Neuron (in vitro differentiated cells): Measurements from ENCODE around the gene ZNF512B.
"Not testable (repeated sequence)": the region's sequence is repeated elsewhere in the genome, so short reads cannot be mapped to it uniquely, and the experiment has no call there.

Experiments
- H2AFZ ChIP-seq: one replicate; pipeline ENCODE4 v1.6.1; 2013; ENCODE audit warnings: low read depth, mild to moderate bottlenecking, inconsistent platforms, low read length, moderate library complexity
- H3K27me3 ChIP-seq: one replicate; pipeline ENCODE4 v1.6.1; 2013; ENCODE audit warnings: low read length; ENCODE audit not compliant: insufficient read depth
- H3K36me3 ChIP-seq: one replicate; pipeline ENCODE4 v1.6.1; 2013; ENCODE audit warnings: low read length; ENCODE audit not compliant: insufficient read depth
- H3K4me1 ChIP-seq: one replicate; pipeline ENCODE4 v1.6.1; 2013; ENCODE audit warnings: low read length; ENCODE audit not compliant: insufficient read depth
- H3K4me3 ChIP-seq: 2 replicates; pipeline ENCODE4 v1.5.1; 2013; ENCODE audit warnings: mild to moderate bottlenecking, low read length, moderate library complexity
- H3K9me3 ChIP-seq: one replicate; pipeline ENCODE4 v1.6.1; 2013; ENCODE audit warnings: low read length

The ZNF512B gene

GRCh38 chr20:63963348-63963741 is 6.4 kb downstream of the ZNF512B start:
- Histone ChIP-seq H3K4me1 (peaks cover 7% of the 10 kb centered on the region), H3K9me3 (no peaks in the 10 kb centered on the region), H3K4me3 (no peak overlapping the region), H3K27me3 (no peaks in the 10 kb centered on the region), H2AFZ (no peak overlapping the region), H3K36me3 (peaks cover 64% of the 10 kb centered on the region)

- Histone ChIP-seq H2AFZ (no peak overlapping the region), H3K4me1 (peaks cover 7% of the 10 kb centered on the region), H3K27me3 (no peaks in the 10 kb centered on the region), H3K4me3 (no peak overlapping the region), H3K36me3 (peaks cover 63% of the 10 kb centered on the region), H3K9me3 (no peaks in the 10 kb centered on the region)
Measured at GRCh38 chr20:63962426-63963347, 7.0 kb downstream of the ZNF512B start.

GRCh38 chr20:63961664-63962425 is 7.9 kb downstream of the ZNF512B start:
- Histone ChIP-seq H3K4me1 (peaks cover 7% of the 10 kb centered on the region), H3K27me3 (no peaks in the 10 kb centered on the region), H3K4me3 (no peak overlapping the region), H3K9me3 (no peaks in the 10 kb centered on the region), H2AFZ (no peak overlapping the region), H3K36me3 (peaks cover 55% of the 10 kb centered on the region)

- not testable (repeated sequence) for H3K27me3 ChIP-seq, H3K4me3 ChIP-seq, H2AFZ ChIP-seq, H3K9me3 ChIP-seq, H3K4me1 ChIP-seq
- peaks cover 46% of the 10 kb centered on the region for H3K36me3 ChIP-seq
Measured at GRCh38 chr20:63960654-63961621, 8.8 kb downstream of the ZNF512B start.

- Histone ChIP-seq H3K9me3 (no peaks in the 10 kb centered on the region), H3K27me3 (no peaks in the 10 kb centered on the region)
Measured at GRCh38 chr20:63959699-63960075, 10.0 kb downstream of the ZNF512B start.

GRCh38 chr20:63958964-63959698 is 10.6 kb downstream of the ZNF512B start:
- Histone ChIP-seq H3K36me3 (peaks cover 45% of the 10 kb centered on the region), H3K9me3 (no peaks in the 10 kb centered on the region), H3K4me3 (no peak overlapping the region), H3K4me1 (peaks cover 18% of the 10 kb centered on the region), H2AFZ (no peak overlapping the region), H3K27me3 (no peaks in the 10 kb centered on the region)

More at GRCh38 chr20:63959699-63960075, 10.0 kb downstream of the ZNF512B start:
- no peak overlapping the region for H2AFZ ChIP-seq
- no peak overlapping the region for H3K4me3 ChIP-seq
- H3K4me1 ChIP-seq, result peaks cover 13% of the 10 kb centered on the region
- peaks cover 45% of the 10 kb centered on the region for H3K36me3 ChIP-seq

GRCh38 chr20:63958471-63958870 is 11.3 kb downstream of the ZNF512B start:
- Histone ChIP-seq H3K27me3 (no peaks in the 10 kb centered on the region), H3K36me3 (peaks cover 39% of the 10 kb centered on the region)

GRCh38 chr20:63957690-63958441 is 11.9 kb downstream of the ZNF512B start:
- peaks cover 34% of the 10 kb centered on the region for H3K36me3 ChIP-seq
- H3K4me3 ChIP-seq, result no peak overlapping the region
- H3K4me1 ChIP-seq, result peaks cover 23% of the 10 kb centered on the region
- no peak overlapping the region for H2AFZ ChIP-seq
- H3K27me3 ChIP-seq, result no peaks in the 10 kb centered on the region
- no peaks in the 10 kb centered on the region for H3K9me3 ChIP-seq

More at GRCh38 chr20:63958471-63958870, 11.3 kb downstream of the ZNF512B start:
- Histone ChIP-seq H3K9me3 (no peaks in the 10 kb centered on the region), H2AFZ (no peak overlapping the region), H3K4me3 (no peak overlapping the region), H3K4me1 (peaks cover 23% of the 10 kb centered on the region)

- H3K4me3 ChIP-seq, result no peak overlapping the region
- H3K9me3 ChIP-seq, result no peaks in the 10 kb centered on the region
- H3K36me3 ChIP-seq, result peaks cover 31% of the 10 kb centered on the region
- H2AFZ ChIP-seq, result no peak overlapping the region
- no peaks in the 10 kb centered on the region for H3K27me3 ChIP-seq
- H3K4me1 ChIP-seq, result peaks cover 23% of the 10 kb centered on the region
Measured at GRCh38 chr20:63957004-63957689, 12.6 kb downstream of the ZNF512B start.

GRCh38 chr20:63956664-63957003 is 13.1 kb downstream of the ZNF512B start:
- Histone ChIP-seq H3K4me3 (peak overlapping the region; percentile 17), H3K9me3 (no peaks in the 10 kb centered on the region)

More at GRCh38 chr20:63956664-63957003, 13.1 kb downstream of the ZNF512B start:
- no peaks in the 10 kb centered on the region for H3K27me3 ChIP-seq
- no peak overlapping the region for H2AFZ ChIP-seq
- peaks cover 26% of the 10 kb centered on the region for H3K36me3 ChIP-seq
- H3K4me1 ChIP-seq, result peaks cover 23% of the 10 kb centered on the region
